Measurements from ENCODE around the gene PAH.

The PAH gene

DNA sequence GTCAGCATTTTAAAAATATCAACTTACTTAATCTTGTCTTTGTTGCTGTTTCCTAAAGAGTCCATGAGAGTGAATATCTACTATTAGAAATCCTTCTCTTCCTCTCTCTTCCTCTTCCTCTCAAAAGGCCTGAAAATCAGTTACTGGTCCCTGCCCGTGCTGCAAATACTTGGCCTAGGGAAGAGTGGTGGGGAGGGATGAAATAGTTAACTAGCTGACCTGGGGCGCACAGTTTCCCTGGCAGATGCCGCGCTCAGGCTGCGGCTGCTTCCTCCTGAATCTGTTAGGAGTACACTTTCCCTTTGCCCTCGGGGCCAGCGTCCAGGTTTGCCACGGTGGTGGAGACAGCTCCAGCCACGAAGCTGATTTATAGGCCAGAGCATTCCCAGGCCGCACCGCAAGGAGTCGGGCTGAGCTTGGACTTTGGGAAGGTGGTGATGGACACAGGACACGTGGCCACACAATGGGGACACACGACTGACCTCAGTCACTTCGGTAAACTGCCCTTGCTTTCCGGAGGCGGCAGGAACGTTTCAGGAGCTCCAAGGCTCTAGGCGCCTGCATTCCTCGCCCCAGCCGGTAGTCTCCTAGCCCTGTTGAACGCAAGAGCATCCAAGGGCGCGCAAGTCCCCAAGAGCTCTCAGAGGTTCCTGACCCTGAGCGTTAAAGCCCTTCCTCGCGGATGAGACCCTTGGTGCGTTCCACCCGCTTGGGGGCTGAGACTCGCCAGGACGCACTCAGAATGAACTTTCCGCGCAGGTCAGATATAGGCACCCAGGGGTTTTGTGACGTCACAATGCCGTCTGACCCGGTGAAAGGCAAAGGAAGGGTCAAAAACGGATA, 33.3 kb upstream of the PAH start:
- H3K4me3 ChIP-seq (ENCODE audit: extremely low read depth, insufficient read depth, low read length, poor library complexity, severe bottlenecking): no peak overlapping the region
- H3K9me3 ChIP-seq (ENCODE audit: control insufficient read depth, low read length): no peaks in the 10 kb centered on the region
- peaks cover 5% of the 10 kb centered on the region for H3K4me1 ChIP-seq (ENCODE audit: control insufficient read depth, insufficient read depth, low read length, poor library complexity, severe bottlenecking)
- H3K27ac ChIP-seq (ENCODE audit: low read depth, low read length, severe bottlenecking): no peak overlapping the region
- H3K36me3 ChIP-seq (ENCODE audit: control insufficient read depth, insufficient read depth, low read length): no peaks in the 10 kb centered on the region
- 4 to 6% methylated on average over 29 to 36 of the region's 37 CpGs for WGBS, 2 experiments (ENCODE audit: insufficient coverage in 2 of 2)

DNA sequence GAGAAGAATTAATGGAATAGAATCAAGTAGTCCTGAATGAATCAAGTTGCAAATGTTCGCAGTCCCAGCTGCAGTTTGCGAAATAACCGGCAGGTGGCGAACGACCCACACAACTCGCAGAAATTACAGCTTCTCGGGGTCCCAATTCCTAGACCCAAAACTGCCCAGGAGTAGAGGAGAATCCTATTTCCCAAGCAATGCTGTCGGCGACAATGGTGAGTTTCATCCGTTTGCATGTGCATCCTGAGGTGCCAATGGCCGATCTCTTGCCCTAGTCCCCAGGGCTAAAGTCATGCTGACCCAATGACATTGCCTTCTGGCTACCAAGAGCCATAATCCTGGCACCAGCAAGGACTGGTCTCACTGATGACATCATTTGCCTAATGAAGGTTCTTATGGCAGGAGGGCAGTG, 31.9 kb upstream of the PAH start:
- Histone ChIP-seq H3K9me3 (ENCODE audit: control insufficient read depth, low read length) (no peaks in the 10 kb centered on the region), H3K36me3 (ENCODE audit: control insufficient read depth, insufficient read depth, low read length) (no peaks in the 10 kb centered on the region), H3K4me3 (ENCODE audit: extremely low read depth, insufficient read depth, low read length, poor library complexity, severe bottlenecking) (no peak overlapping the region), H3K4me1 (ENCODE audit: control insufficient read depth, insufficient read depth, low read length, poor library complexity, severe bottlenecking) (peaks cover 5% of the 10 kb centered on the region), H3K27ac (ENCODE audit: low read depth, low read length, severe bottlenecking) (no peak overlapping the region)
- 5% methylated on average over 11 of the region's 11 CpGs for WGBS, 2 experiments (ENCODE audit: insufficient coverage in 2 of 2)

DNA sequence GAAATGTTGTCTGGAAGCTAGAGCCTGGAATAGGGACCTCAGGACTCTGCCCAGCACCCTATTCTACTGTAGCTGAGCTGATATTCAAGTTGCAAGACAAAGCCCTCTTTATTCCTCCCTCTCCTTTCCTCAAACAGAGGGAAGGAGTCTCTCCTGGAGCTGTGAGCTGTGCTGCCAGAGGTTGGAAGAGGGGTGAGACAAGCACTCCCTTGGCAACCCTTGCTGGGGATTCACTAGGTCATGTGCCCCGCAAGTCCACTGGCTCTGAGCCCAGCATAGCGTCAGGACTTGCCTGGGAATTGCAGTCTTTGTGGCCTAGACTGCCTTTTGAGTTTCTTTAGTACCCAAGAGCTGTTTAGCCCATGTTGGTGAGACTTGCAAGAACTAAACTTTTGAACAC, 29.0 kb upstream of the PAH start:
- Histone ChIP-seq H3K27ac (ENCODE audit: low read depth, low read length, severe bottlenecking) (no peak overlapping the region), H3K4me1 (ENCODE audit: control insufficient read depth, insufficient read depth, low read length, poor library complexity, severe bottlenecking) (peaks cover 5% of the 10 kb centered on the region), H3K4me3 (ENCODE audit: extremely low read depth, insufficient read depth, low read length, poor library complexity, severe bottlenecking) (no peak overlapping the region), H3K9me3 (ENCODE audit: control insufficient read depth, low read length) (no peaks in the 10 kb centered on the region), H3K36me3 (ENCODE audit: control insufficient read depth, insufficient read depth, low read length) (no peaks in the 10 kb centered on the region)
- 75 to 82% methylated on average over 2 of the region's 2 CpGs for WGBS, 2 experiments (ENCODE audit: insufficient coverage in 2 of 2)

DNA sequence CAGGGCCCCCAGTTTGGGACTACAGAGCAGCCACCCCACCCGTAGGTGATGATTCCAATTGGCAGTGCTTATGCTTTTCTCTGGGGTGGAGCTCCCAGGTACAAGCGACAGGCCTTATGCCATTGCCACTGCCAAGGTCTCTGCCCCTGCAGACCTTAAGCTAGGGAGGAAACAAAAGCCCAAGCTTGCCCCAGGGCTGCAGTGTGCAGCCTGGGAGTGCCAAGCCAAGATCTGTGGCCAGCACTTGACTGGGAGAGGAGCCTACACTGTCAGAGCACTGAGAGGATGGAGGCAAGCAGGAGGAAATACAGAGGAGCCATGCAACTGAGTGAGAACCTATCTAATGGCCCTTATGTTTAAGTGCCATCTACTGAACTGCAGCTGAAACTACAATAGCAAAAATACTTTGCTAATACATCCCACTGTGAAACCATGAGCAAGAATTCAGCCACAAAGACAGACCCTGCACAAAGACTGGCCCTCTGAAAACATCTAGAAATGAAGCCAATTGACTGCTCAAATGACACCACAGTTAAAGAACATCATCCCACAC, 22.7 kb upstream of the PAH start:
- 83 to 100% methylated on average over 2 of the region's 2 CpGs for WGBS, 2 experiments (ENCODE audit: insufficient coverage in 2 of 2)
- Histone ChIP-seq H3K9me3 (ENCODE audit: control insufficient read depth, low read length) (no peaks in the 10 kb centered on the region), H3K4me3 (ENCODE audit: extremely low read depth, insufficient read depth, low read length, poor library complexity, severe bottlenecking) (no peak overlapping the region), H3K27ac (ENCODE audit: low read depth, low read length, severe bottlenecking) (no peak overlapping the region), H3K4me1 (ENCODE audit: control insufficient read depth, insufficient read depth, low read length, poor library complexity, severe bottlenecking) (no peaks in the 10 kb centered on the region), H3K36me3 (ENCODE audit: control insufficient read depth, insufficient read depth, low read length) (no peaks in the 10 kb centered on the region)

DNA sequence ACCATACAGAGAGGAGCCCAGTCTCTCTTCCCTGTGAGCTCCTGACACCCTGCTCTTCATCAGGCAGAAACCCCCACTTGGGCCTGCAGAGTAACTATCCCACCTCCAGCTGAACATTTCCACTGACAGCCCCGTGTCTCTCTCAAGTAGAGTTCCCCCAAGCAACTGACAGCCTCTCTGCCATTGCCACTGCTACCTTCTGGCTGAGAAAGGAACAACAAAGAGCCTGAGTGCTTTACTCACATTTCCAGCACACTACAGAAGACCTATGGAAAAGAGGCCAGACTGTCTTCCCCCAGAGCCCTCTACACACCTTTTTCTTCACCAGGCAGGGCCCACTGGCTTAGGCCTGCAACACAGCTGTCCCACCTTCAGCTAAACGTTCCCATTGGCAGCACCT, 22.0 kb upstream of the PAH start:
- 66 to 68% methylated on average over 2 of the region's 2 CpGs for WGBS, 2 experiments (ENCODE audit: insufficient coverage in 2 of 2)
- H3K4me3 ChIP-seq (ENCODE audit: extremely low read depth, insufficient read depth, low read length, poor library complexity, severe bottlenecking): no peak overlapping the region
- H3K36me3 ChIP-seq (ENCODE audit: control insufficient read depth, insufficient read depth, low read length): no peaks in the 10 kb centered on the region
- no peaks in the 10 kb centered on the region for H3K4me1 ChIP-seq (ENCODE audit: control insufficient read depth, insufficient read depth, low read length, poor library complexity, severe bottlenecking)
- H3K9me3 ChIP-seq (ENCODE audit: control insufficient read depth, low read length): no peaks in the 10 kb centered on the region
- H3K27ac ChIP-seq (ENCODE audit: low read depth, low read length, severe bottlenecking): no peak overlapping the region

DNA sequence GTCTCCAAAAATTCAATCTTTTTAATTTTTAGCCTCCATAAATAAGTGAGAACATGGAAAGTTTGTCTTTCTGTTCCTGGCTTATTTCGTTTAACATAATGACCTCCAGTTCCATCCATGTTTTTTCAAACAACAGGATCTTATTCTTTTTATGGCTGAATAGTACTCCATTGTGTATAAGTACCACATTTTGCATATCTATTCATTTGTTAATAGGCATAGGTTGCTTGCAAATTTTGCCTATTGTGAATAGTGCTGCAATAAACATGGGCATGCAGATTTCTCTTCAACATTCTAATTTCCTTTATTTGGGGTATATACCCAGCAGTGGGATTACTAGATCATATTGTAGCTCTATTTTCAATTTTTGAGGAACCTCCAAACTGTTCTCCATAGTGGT, 16.1 kb upstream of the PAH start:
- H3K27ac ChIP-seq (ENCODE audit: low read depth, low read length, severe bottlenecking): no peak overlapping the region
- H3K4me1 ChIP-seq (ENCODE audit: control insufficient read depth, insufficient read depth, low read length, poor library complexity, severe bottlenecking): no peaks in the 10 kb centered on the region
- no CpG with 5 or more reads among the region's 1 CpG for WGBS, 2 experiments (ENCODE audit: insufficient coverage in 2 of 2)
- no peak overlapping the region for H3K4me3 ChIP-seq (ENCODE audit: extremely low read depth, insufficient read depth, low read length, poor library complexity, severe bottlenecking)
- no peaks in the 10 kb centered on the region for H3K36me3 ChIP-seq (ENCODE audit: control insufficient read depth, insufficient read depth, low read length)
- no peaks in the 10 kb centered on the region for H3K9me3 ChIP-seq (ENCODE audit: control insufficient read depth, low read length)

DNA sequence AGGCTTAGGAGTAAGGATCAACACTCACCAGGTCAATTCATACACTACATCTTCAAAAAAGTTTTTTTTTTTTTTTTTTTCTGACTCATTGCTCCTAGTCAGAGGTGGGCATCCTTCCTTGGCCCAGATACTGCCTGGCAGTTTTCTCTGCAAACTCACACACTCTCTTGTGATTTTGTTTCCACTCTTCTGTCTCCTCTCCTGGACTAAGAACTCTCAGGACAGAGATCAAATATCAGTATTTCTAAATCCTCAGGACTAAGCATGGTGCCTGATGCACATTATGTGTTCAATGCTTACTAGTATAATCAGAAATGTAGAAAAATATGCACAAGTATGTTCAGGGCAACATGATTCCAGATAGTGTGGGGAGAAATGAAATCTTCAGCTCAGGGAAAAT, 10.2 kb upstream of the PAH start:
- no peak overlapping the region for H3K4me3 ChIP-seq (ENCODE audit: extremely low read depth, insufficient read depth, low read length, poor library complexity, severe bottlenecking)
- H3K27ac ChIP-seq (ENCODE audit: low read depth, low read length, severe bottlenecking): no peak overlapping the region

DNA sequence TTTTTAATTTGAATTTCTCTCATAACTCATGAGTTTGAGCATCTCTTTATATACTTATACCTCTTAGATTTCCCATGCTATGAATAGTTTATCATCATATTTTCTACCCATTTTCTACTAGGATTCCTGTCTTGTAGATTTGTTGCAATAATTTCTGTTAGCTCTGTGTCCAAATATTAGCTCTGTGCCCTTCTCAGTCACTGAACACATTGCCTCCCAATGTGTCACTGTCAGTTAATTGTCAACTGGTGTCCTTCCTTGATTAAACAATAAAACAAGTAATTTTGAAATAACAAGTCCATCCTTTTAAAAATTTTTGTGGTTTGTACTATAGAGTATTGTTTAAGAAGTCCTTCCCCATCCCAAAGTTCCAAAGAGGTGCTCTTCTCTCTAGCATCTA, 4.2 kb upstream of the PAH start:
- Histone ChIP-seq H3K4me1 (ENCODE audit: control insufficient read depth, insufficient read depth, low read length, poor library complexity, severe bottlenecking) (no peaks in the 10 kb centered on the region), H3K4me3 (ENCODE audit: extremely low read depth, insufficient read depth, low read length, poor library complexity, severe bottlenecking) (no peak overlapping the region), H3K36me3 (ENCODE audit: control insufficient read depth, insufficient read depth, low read length) (no peaks in the 10 kb centered on the region), H3K9me3 (ENCODE audit: control insufficient read depth, low read length) (no peaks in the 10 kb centered on the region), H3K27ac (ENCODE audit: low read depth, low read length, severe bottlenecking) (no peak overlapping the region)

More for the DNA sequence above, 10.2 kb upstream of the PAH start:
- no peaks in the 10 kb centered on the region for H3K4me1 ChIP-seq (ENCODE audit: control insufficient read depth, insufficient read depth, low read length, poor library complexity, severe bottlenecking)
- H3K36me3 ChIP-seq (ENCODE audit: control insufficient read depth, insufficient read depth, low read length): no peaks in the 10 kb centered on the region
- no peaks in the 10 kb centered on the region for H3K9me3 ChIP-seq (ENCODE audit: control insufficient read depth, low read length)

DNA sequence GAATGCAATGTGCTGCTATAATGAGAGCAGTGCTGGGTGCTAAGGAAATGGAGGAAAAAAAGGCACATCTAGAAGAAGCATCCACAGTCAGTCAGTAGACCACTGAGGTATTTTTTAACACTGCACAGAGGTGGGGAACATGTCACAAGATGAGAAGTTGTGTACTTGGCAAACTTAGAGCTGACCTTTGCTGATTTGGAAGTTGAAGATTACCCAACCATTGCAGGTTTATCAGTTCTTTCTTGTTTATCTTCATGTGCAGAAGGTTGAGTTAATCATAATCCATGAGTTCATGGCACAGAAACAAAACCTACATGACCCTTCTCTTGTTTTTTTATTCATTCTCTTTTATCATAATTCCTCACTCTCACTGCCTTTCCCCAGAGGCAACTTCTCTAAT, 3.2 kb upstream of the PAH start:
- no peaks in the 10 kb centered on the region for H3K4me1 ChIP-seq (ENCODE audit: control insufficient read depth, insufficient read depth, low read length, poor library complexity, severe bottlenecking)
- no peak overlapping the region for H3K4me3 ChIP-seq (ENCODE audit: extremely low read depth, insufficient read depth, low read length, poor library complexity, severe bottlenecking)
- no peaks in the 10 kb centered on the region for H3K9me3 ChIP-seq (ENCODE audit: control insufficient read depth, low read length)
- no peak overlapping the region for H3K27ac ChIP-seq (ENCODE audit: low read depth, low read length, severe bottlenecking)
- H3K36me3 ChIP-seq (ENCODE audit: control insufficient read depth, insufficient read depth, low read length): no peaks in the 10 kb centered on the region

DNA sequence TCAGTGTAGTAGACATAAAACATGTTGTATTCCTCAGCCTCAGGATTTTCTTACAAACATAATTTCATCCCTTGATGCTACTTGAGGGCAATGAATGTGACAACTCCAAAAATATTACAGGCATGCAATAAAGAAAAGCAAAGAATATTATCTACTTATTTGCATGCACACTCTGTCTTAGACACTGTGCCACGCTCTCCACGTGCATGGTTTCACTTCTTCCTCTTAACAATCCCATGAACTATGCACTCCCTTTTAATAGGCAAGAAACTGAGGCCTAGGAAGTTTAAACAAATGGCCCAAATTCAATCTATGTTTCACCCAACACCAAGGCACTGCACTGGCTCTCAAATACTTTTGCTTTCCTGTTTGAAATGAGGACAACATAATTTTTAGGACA, 1.8 kb upstream of the PAH start:
- H3K27ac ChIP-seq (ENCODE audit: low read depth, low read length, severe bottlenecking): no peak overlapping the region
- WGBS, 2 experiments (ENCODE audit: insufficient coverage in 2 of 2): 90 to 93% methylated on average over 2 of the region's 2 CpGs

DNA sequence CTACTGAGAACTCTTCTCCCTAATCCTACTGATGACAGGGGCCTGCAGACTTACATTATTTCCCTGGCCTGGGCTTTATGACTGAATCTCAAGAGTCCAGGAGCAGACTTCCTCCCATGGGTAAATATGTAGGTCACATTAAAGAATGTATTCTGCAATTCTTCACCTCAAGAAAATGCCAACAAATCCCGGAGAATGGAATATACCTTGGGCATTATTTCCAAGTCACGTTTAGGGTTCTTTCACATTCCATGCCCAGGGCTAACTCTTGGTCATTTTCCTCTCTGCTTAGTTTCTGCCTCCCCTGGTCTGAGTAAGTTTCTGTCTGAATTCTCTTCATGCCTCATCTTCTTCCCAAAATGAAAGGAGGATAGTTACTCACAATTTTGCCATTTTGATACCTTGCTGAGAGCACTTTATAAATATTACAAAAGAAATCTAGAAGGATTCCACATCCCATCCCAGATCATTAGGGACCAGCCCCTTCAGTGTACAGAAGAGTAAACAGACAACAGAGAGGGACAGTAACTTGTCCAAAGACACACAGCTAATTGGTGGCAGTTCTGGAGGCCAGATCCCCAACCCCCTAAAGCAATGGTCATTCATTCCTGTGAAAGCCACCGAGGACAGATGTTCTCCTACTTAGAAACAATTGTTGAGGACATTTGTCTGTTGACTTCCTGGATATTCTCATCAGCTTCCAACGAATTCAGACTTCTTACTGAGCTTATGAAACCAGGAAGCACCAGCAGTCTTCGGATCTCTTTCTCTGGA, 605 bp downstream of the PAH start:
- Histone ChIP-seq H3K36me3 (ENCODE audit: control insufficient read depth, insufficient read depth, low read length) (no peaks in the 10 kb centered on the region), H3K27ac (ENCODE audit: low read depth, low read length, severe bottlenecking) (no peak overlapping the region), H3K9me3 (ENCODE audit: control insufficient read depth, low read length) (no peaks in the 10 kb centered on the region), H3K4me1 (ENCODE audit: control insufficient read depth, insufficient read depth, low read length, poor library complexity, severe bottlenecking) (no peaks in the 10 kb centered on the region), H3K4me3 (ENCODE audit: extremely low read depth, insufficient read depth, low read length, poor library complexity, severe bottlenecking) (no peak overlapping the region)
- 84 to 92% methylated on average over 4 to 5 of the region's 5 CpGs for WGBS, 2 experiments (ENCODE audit: insufficient coverage in 2 of 2)

More for the DNA sequence above, 1.8 kb upstream of the PAH start:
- Histone ChIP-seq H3K36me3 (ENCODE audit: control insufficient read depth, insufficient read depth, low read length) (no peaks in the 10 kb centered on the region), H3K9me3 (ENCODE audit: control insufficient read depth, low read length) (no peaks in the 10 kb centered on the region), H3K4me3 (ENCODE audit: extremely low read depth, insufficient read depth, low read length, poor library complexity, severe bottlenecking) (no peak overlapping the region), H3K4me1 (ENCODE audit: control insufficient read depth, insufficient read depth, low read length, poor library complexity, severe bottlenecking) (no peaks in the 10 kb centered on the region)
